ENCODE data around the gene CAAP1.
"Not testable (repeated sequence)": the region's sequence is repeated elsewhere in the genome, so short reads cannot be mapped to it uniquely, and the experiment has no call there.

- TF ChIP-seq, protein P1, sequence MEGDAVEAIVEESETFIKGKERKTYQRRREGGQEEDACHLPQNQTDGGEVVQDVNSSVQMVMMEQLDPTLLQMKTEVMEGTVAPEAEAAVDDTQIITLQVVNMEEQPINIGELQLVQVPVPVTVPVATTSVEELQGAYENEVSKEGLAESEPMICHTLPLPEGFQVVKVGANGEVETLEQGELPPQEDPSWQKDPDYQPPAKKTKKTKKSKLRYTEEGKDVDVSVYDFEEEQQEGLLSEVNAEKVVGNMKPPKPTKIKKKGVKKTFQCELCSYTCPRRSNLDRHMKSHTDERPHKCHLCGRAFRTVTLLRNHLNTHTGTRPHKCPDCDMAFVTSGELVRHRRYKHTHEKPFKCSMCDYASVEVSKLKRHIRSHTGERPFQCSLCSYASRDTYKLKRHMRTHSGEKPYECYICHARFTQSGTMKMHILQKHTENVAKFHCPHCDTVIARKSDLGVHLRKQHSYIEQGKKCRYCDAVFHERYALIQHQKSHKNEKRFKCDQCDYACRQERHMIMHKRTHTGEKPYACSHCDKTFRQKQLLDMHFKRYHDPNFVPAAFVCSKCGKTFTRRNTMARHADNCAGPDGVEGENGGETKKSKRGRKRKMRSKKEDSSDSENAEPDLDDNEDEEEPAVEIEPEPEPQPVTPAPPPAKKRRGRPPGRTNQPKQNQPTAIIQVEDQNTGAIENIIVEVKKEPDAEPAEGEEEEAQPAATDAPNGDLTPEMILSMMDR (IDR thresholded peaks at IDR 0.05) = not testable (repeated sequence)
- TF ChIP-seq POLR2A, EP300 (IDR thresholded peaks at IDR 0.05): not testable (repeated sequence)
These were observed 64.1 kb downstream of the CAAP1 start for GRCh38 chr9:26828391-26828955.

Data from tibial nerve (tissue), 4 donors.